ENCODE data around the gene CD80. TPM values are rescaled to one million over a fixed set of nuclear protein-coding genes. Genes with fewer than 3 reads are reported as not detected.

Gene CD80
- polyA plus RNA-seq, 1 donor (not counting 4 experiments of a cell fraction or from before 2014, with no cell fraction given): not detected

GRCh38 chr3:119527714-119528113 lies 31.7 kb downstream of the CD80 start:
- Histone ChIP-seq H3K9me3 (ENCODE audit: control insufficient read depth, low read depth, low read length) (no peaks in the 10 kb centered on the region), H3K79me2 (ENCODE audit: control insufficient read depth, insufficient read depth, low read length) (no peaks in the 10 kb centered on the region), H3K9ac (ENCODE audit: control insufficient read depth, extremely low read depth, insufficient read depth, low read length) (no peak overlapping the region), H3K27ac (ENCODE audit: control insufficient read depth, insufficient read depth, low read length) (no peak overlapping the region), H3K4me3 (ENCODE audit: control insufficient read depth in 2 of 3, extremely low read depth in 1 of 3, insufficient read depth in 2 of 3, low read depth in 1 of 3, low read length in 3 of 3) (no peak overlapping the region), H3K36me3 (ENCODE audit: control insufficient read depth in 2 of 2, extremely low read depth in 1 of 2, insufficient read depth in 2 of 2, low read length in 2 of 2) (peaks cover 3 to 10% of the 10 kb centered on the region in 2 experiments), H3K27me3 (ENCODE audit: control insufficient read depth, extremely low read depth, insufficient read depth, low read length) (no peaks in the 10 kb centered on the region), H3K4me2 (ENCODE audit: control insufficient read depth, extremely low read depth, insufficient read depth, low read depth, low read length) (no peak overlapping the region), H3K9me1 (ENCODE audit: control insufficient read depth, extremely low read depth, insufficient read depth, low read length) (no peaks in the 10 kb centered on the region), H2AFZ (ENCODE audit: control insufficient read depth, low read length) (no peak overlapping the region), H4K20me1 (ENCODE audit: control insufficient read depth, extremely low read depth, insufficient read depth, low read length) (no peaks in the 10 kb centered on the region), H3K4me1 (ENCODE audit: control insufficient read depth, extremely low read depth, insufficient read depth, low read length) (no peaks in the 10 kb centered on the region)
- TF ChIP-seq EZH2 (IDR thresholded peaks at IDR 0.05; ENCODE audit: low read length) (no peak), CTCF (optimal IDR thresholded peaks at IDR 0.05 in 1 of 3, IDR thresholded peaks at IDR 0.05 in 1 of 3, conservative IDR thresholded peaks at IDR 0.05 in 1 of 3; ENCODE audit: extremely low read depth in 1 of 3, insufficient read depth in 2 of 3, low read length in 3 of 3) (no peak)
- dilution Hi-C loops (cut with MboI; ENCODE audit: extremely low pct_ligation_motif_present, low sequenced_read_pairs): no loop called here
- FAIRE-seq: no peak
- no peak for DNase-seq (ENCODE audit: low read depth, low spot score)

GRCh38 chr3:119524931-119525662 lies 34.3 kb downstream of the CD80 start:
- H4K20me1 ChIP-seq (ENCODE audit: control insufficient read depth, extremely low read depth, insufficient read depth, low read length): no peaks in the 10 kb centered on the region
- H3K79me2 ChIP-seq (ENCODE audit: control insufficient read depth, insufficient read depth, low read length): no peaks in the 10 kb centered on the region
- TF ChIP-seq CTCF (optimal IDR thresholded peaks at IDR 0.05 in 1 of 3, IDR thresholded peaks at IDR 0.05 in 1 of 3, conservative IDR thresholded peaks at IDR 0.05 in 1 of 3; ENCODE audit: extremely low read depth in 1 of 3, insufficient read depth in 2 of 3, low read length in 3 of 3): peak in 2 of 3 experiments; percentile 10 to 26
- no peak for TF ChIP-seq EZH2 (IDR thresholded peaks at IDR 0.05; ENCODE audit: low read length)
- dilution Hi-C loops (cut with MboI; ENCODE audit: extremely low pct_ligation_motif_present, low sequenced_read_pairs): no loop called here
- H3K9me1 ChIP-seq (ENCODE audit: control insufficient read depth, extremely low read depth, insufficient read depth, low read length): no peaks in the 10 kb centered on the region
- DNase-seq (ENCODE audit: low read depth, low spot score) (no peak), FAIRE-seq (no peak)
- H3K4me3 ChIP-seq (ENCODE audit: control insufficient read depth in 2 of 3, extremely low read depth in 1 of 3, insufficient read depth in 2 of 3, low read depth in 1 of 3, low read length in 3 of 3): no peak overlapping the region
- no peak overlapping the region for H3K4me2 ChIP-seq (ENCODE audit: control insufficient read depth, extremely low read depth, insufficient read depth, low read depth, low read length)
- H2AFZ ChIP-seq (ENCODE audit: control insufficient read depth, low read length): no peak overlapping the region
- no peaks in the 10 kb centered on the region for H3K9me3 ChIP-seq (ENCODE audit: control insufficient read depth, low read depth, low read length)
- no peak overlapping the region for H3K27ac ChIP-seq (ENCODE audit: control insufficient read depth, insufficient read depth, low read length)
- H3K36me3 ChIP-seq (ENCODE audit: control insufficient read depth in 2 of 2, extremely low read depth in 1 of 2, insufficient read depth in 2 of 2, low read length in 2 of 2): peaks cover 3 to 11% of the 10 kb centered on the region in 2 experiments
- H3K9ac ChIP-seq (ENCODE audit: control insufficient read depth, extremely low read depth, insufficient read depth, low read length): no peak overlapping the region
- H3K4me1 ChIP-seq (ENCODE audit: control insufficient read depth, extremely low read depth, insufficient read depth, low read length): no peaks in the 10 kb centered on the region
- no peaks in the 10 kb centered on the region for H3K27me3 ChIP-seq (ENCODE audit: control insufficient read depth, extremely low read depth, insufficient read depth, low read length)
